GM10266 (cell line): ENCODE results near the gene PAM16.

Source experiments
- DNase-seq: peaks from one replicate; pipeline ENCODE4 v3.0.0; 2012; ENCODE audit errors: extremely low spot score
- CTCF ChIP-seq: IDR thresholded peaks from 2 replicates; pipeline ENCODE4 v1.5.1; 2012; ENCODE audit warnings: mild to moderate bottlenecking, low read depth; ENCODE audit not compliant: control insufficient read depth, insufficient read depth; ENCODE audit errors: missing control alignments

PAM16 gene

GRCh38 chr16:4365615-4366014, 14.5 kb upstream of the PAM16 start:
- DNase-seq: no peak
- no peak for TF ChIP-seq CTCF

- no peak for DNase-seq
- TF ChIP-seq CTCF: no peak
These were observed 13.9 kb upstream of the PAM16 start for GRCh38 chr16:4365014-4365406.

GRCh38 chr16:4364196-4365013, 13.3 kb upstream of the PAM16 start:
- DNase-seq: no peak
- TF ChIP-seq CTCF: no peak

GRCh38 chr16:4362476-4363135, 11.5 kb upstream of the PAM16 start:
- DNase-seq: no peak
- TF ChIP-seq CTCF: no peak

GRCh38 chr16:4361944-4362311, 10.8 kb upstream of the PAM16 start:
- no peak for DNase-seq
- TF ChIP-seq CTCF: no peak

- no peak for TF ChIP-seq CTCF
- DNase-seq: no peak
These were observed 10.2 kb upstream of the PAM16 start for GRCh38 chr16:4361033-4361943.

- no peak for TF ChIP-seq CTCF
- DNase-seq: no peak
These were observed 9.5 kb upstream of the PAM16 start for GRCh38 chr16:4360538-4361021.
